ENCODE measurements around the gene NPBWR2. TPM values are rescaled to one million over a fixed set of nuclear protein-coding genes. Genes with fewer than 3 reads are reported as not detected.

Gene NPBWR2
- total RNA-seq, 1 donor from 2014 or later, result not detected

DNA sequence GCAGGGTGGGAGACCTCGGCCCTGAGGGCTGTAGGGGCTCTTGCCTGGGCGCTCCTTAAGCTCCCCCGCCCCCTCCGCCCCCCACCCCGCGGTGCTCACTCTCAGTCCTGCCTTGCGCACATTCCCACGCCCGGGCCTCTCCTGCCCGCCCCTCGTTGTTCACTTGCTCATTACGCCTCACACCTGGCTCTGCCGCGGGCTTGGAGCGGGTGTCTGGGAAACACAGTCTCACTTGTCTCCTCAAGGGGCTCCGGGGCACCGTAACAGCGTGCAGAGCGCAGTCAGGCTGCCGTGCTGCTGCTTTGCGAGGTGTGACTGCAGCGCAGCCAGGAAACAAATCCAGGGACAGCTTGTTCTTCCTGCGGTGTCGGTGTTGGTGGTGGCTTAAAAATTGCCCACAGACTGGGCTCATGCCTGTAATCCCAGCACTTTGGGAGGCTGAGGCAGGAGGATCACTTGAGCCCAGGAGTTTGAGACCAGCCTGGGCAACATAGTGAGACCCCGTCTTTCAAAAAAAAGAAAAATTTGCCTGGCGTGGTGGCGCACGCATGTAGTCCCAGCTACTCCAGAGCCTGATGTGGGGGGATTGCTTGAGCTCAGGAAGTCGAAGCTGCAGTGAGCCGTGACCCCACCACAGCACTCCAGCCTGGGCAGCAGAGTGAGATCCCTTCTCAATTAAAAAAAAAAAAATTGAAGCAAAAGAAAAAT, 4.6 kb downstream of the NPBWR2 start:
- peaks cover 4% of the 10 kb centered on the region for H3K4me1 Mint-ChIP-seq
- H3K27me3 Mint-ChIP-seq (ENCODE audit: low read depth), result peaks cover 31% of the 10 kb centered on the region
- no peak for DNase-seq (ENCODE audit: low read depth, low spot score)
- H3K36me3 Mint-ChIP-seq (ENCODE audit: low read depth), result no peaks in the 10 kb centered on the region
- TF ChIP-seq, protein P1, sequence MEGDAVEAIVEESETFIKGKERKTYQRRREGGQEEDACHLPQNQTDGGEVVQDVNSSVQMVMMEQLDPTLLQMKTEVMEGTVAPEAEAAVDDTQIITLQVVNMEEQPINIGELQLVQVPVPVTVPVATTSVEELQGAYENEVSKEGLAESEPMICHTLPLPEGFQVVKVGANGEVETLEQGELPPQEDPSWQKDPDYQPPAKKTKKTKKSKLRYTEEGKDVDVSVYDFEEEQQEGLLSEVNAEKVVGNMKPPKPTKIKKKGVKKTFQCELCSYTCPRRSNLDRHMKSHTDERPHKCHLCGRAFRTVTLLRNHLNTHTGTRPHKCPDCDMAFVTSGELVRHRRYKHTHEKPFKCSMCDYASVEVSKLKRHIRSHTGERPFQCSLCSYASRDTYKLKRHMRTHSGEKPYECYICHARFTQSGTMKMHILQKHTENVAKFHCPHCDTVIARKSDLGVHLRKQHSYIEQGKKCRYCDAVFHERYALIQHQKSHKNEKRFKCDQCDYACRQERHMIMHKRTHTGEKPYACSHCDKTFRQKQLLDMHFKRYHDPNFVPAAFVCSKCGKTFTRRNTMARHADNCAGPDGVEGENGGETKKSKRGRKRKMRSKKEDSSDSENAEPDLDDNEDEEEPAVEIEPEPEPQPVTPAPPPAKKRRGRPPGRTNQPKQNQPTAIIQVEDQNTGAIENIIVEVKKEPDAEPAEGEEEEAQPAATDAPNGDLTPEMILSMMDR (conservative IDR thresholded peaks at IDR 0.05), result no peak
- no peak overlapping the region for H3K4me3 Mint-ChIP-seq
- no peaks in the 10 kb centered on the region for H3K9me3 Mint-ChIP-seq
- H3K27ac Mint-ChIP-seq (ENCODE audit: unreplicated experiment), result no peak overlapping the region

DNA sequence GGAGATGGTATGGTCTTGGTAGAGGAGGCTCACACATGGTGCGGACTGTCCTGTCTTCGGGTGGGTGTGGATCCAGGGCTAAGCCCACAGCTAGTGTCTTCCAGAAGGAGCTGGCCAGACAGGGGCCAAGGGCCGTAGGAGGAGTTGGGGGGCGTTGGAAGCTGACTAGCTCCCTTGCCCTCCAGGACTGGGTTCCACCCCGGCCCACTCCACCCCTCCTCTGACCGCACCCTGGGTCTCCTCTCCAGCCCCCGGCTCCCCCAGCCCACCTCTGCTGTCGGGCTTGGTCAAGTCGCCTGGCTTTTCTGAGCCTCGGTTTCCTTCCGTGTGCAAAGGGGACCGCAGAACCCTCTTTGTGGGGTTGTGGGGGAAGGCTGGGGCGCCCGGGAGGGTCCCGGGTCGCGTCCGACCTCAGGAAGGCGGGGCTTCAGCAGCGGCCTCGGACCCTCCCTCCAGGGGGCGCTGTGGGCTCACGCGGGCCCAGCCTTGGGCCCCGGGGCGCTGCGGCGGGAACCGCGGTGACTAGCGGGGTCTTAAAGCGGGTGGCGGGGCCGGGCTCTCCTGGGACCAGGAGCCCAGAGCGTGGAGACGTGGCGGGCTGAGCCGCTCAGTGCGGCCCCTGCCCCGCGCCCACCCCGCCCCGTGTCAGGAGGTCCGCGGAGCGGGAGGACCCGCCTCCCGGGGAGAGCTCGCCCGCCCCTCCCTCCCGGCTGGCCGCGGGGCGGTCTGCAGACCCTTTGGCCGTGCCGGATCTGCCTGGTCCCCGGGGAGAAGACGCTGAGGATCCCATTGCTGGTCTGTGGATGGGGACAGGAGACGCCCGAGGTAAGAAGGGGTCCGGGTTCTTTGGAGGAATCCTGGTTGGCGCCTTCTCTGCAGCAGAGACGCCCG, 5.4 kb downstream of the NPBWR2 start:
- TF ChIP-seq, protein P1 (conservative IDR thresholded peaks at IDR 0.05), result peak; percentile 89
- H3K4me3 Mint-ChIP-seq, result no peak overlapping the region
- H3K27me3 Mint-ChIP-seq (ENCODE audit: low read depth), result peaks cover 31% of the 10 kb centered on the region
- DNase-seq (ENCODE audit: low read depth, low spot score), result peak; percentile 61
- peaks cover under 1% of the 10 kb centered on the region for H3K36me3 Mint-ChIP-seq (ENCODE audit: low read depth)
- H3K9me3 Mint-ChIP-seq, result peaks cover under 1% of the 10 kb centered on the region
- peaks cover 4% of the 10 kb centered on the region for H3K4me1 Mint-ChIP-seq
- H3K27ac Mint-ChIP-seq (ENCODE audit: unreplicated experiment), result no peak overlapping the region

DNA sequence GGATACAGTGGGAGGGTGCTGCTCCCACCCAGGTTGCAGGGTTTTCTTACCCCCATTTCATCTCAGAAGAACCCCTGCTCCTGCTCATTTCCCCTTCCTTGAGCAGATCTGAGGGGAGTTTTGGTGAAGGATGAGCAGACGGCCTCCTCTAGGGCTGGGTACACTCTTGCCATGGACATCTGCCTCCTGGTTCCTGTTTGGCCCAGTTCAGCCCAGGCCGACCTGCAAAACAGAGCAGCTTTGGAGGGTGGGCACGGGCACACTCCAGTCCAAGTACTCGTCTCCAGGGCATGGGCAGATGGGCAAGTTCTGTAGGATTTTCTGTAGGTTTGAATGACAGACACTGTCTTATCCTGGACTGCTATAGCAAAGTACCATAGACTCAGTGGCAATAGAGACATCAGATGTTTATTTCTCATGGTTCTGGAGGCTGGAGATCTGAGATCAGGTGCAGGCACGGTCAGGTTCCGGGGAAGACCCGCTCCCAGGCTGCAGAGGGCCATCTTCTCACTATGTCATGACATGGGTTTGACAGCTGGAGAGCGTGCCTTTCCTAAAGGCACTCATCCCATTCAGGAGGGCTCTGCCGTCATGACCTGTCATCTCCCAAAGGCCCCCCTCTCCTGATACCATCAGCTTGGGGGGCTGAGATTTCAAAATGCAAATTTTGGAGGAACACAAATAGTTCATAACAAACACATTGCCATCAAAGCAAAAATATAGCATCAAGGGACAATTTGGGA, 6.2 kb downstream of the NPBWR2 start:
- peaks cover 4% of the 10 kb centered on the region for H3K4me1 Mint-ChIP-seq
- H3K27ac Mint-ChIP-seq (ENCODE audit: unreplicated experiment), result no peak overlapping the region
- H3K9me3 Mint-ChIP-seq, result peaks cover 8% of the 10 kb centered on the region
- TF ChIP-seq, protein P1 (conservative IDR thresholded peaks at IDR 0.05), result no peak
- H3K36me3 Mint-ChIP-seq (ENCODE audit: low read depth), result peaks cover 4% of the 10 kb centered on the region
- no peak for DNase-seq (ENCODE audit: low read depth, low spot score)
- no peak overlapping the region for H3K4me3 Mint-ChIP-seq
- H3K27me3 Mint-ChIP-seq (ENCODE audit: low read depth), result peaks cover 34% of the 10 kb centered on the region

DNA sequence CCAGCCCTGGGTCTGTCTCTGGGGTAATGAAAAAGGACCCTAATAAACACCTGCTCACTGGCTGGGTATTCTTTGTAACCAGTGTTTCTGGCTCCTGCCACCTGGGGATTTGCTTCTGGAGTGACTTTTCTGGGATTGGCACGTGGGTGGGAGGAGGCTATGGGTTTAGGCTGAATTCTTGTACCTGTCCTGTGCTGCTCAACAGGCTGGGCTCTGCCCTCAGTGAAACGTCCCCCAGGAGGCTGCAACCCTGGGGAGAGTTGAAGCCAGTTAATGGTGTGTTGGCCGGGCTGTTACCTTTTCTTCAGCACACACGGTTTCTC, 6.8 kb downstream of the NPBWR2 start:
- DNase-seq (ENCODE audit: low read depth, low spot score), result no peak
- Mint-ChIP-seq H3K27me3 (ENCODE audit: low read depth) (peaks cover 34% of the 10 kb centered on the region), H3K36me3 (ENCODE audit: low read depth) (peaks cover 4% of the 10 kb centered on the region), H3K9me3 (peaks cover 8% of the 10 kb centered on the region), H3K27ac (ENCODE audit: unreplicated experiment) (no peak overlapping the region), H3K4me3 (no peak overlapping the region), H3K4me1 (peaks cover 4% of the 10 kb centered on the region)
- TF ChIP-seq, protein P1 (conservative IDR thresholded peaks at IDR 0.05), result no peak

GRCh38 chr20:64099880-64100565, 7.3 kb downstream of the NPBWR2 start:
- H3K9me3 Mint-ChIP-seq, result peaks cover 8% of the 10 kb centered on the region
- DNase-seq (ENCODE audit: low read depth, low spot score), result no peak
- H3K27ac Mint-ChIP-seq (ENCODE audit: unreplicated experiment), result no peak overlapping the region
- peaks cover 4% of the 10 kb centered on the region for H3K4me1 Mint-ChIP-seq
- peaks cover 34% of the 10 kb centered on the region for H3K27me3 Mint-ChIP-seq (ENCODE audit: low read depth)
- H3K36me3 Mint-ChIP-seq (ENCODE audit: low read depth), result peaks cover 4% of the 10 kb centered on the region
- no peak overlapping the region for H3K4me3 Mint-ChIP-seq
- TF ChIP-seq, protein P1 (conservative IDR thresholded peaks at IDR 0.05), result no peak

Data from neural crest cell (in vitro differentiated cells).